Pancreas (tissue), 10 donors: ENCODE measurements around the gene PKHD1. TPM values are rescaled to one million over a fixed set of nuclear protein-coding genes. Genes with fewer than 3 reads are reported as not detected.

Experiments
- ATAC-seq, 4 donors: fragments of 200-7000 bp; cut with Tn5 transposase; one replicate each; pipeline versions ENCODE4 v1.8.0 to v1.9.1; 2020; ENCODE audit warnings: mild to moderate bottlenecking in 4 of 4, moderate library complexity in 4 of 4
- DNase-seq, 6 donors: peaks; one replicate each; pipeline ENCODE4 v3.0.0-alpha.2; 2020
- FAIRE-seq: peaks from 2 replicates; lab custom pipeline; 2012; peaks lifted over from hg19 to GRCh38; lab: Jason Lieb, UNC
- H3K27ac ChIP-seq, 4 donors: fragments of 200-600 bp; sonication (generic); 1 replicate in 3 of 4; 2 replicates in 1 of 4; pipeline versions ENCODE4 v1.5.0 to v1.8.0; 2020
- H3K27me3 ChIP-seq, 4 donors: fragments of 200-600 bp; one replicate each; pipeline ENCODE4 v1.8.0; 2021
- H3K36me3 ChIP-seq, 3 donors: fragments of 200-600 bp; sonication (generic) in 1 of 3; one replicate each; pipeline versions ENCODE4 v1.5.0 to v1.8.0; 2020 to 2021
- H3K4me1 ChIP-seq, 3 donors: fragments of 200-600 bp; one replicate each; pipeline ENCODE4 v1.8.0; 2021
- H3K4me3 ChIP-seq, 4 donors: fragments of 200-600 bp; sonication (generic) in 2 of 4; one replicate each; pipeline versions ENCODE4 v1.5.0 to v1.8.0; 2020 to 2021
- H3K9me3 ChIP-seq, 4 donors: fragments of 200-600 bp; one replicate each; pipeline ENCODE4 v1.8.0; 2021
- WGBS, 2 donors: extraction: QIAGEN DNeasy Blood & Tissue Kit; methylation state at CpG; one replicate each; pipeline ENCODE4 v1.1.7; 2013; 5-methylcytosine and 5-hydroxymethylcytosine counted together
- intact Hi-C, 3 donors: fragments of 100-400 bp; cut with DNase I; formaldehyde crosslinking; loops; one replicate each; pipeline versions ENCODE4 v1.11.1 to v1.14.2; 2022
- polyA plus RNA-seq, 2 donors: library from polyadenylated mRNA; stranded (reverse); fragments of 200-250 nt; gene quantifications; one replicate each; pipeline ENCODE4 v1.2.3, GENCODE V29; 2013
- total RNA-seq, 6 donors: library from RNA; stranded (reverse); fragmentation: NEBNext Ultra II Directional in 4 of 6; extraction: Animal tissue kit (Norgen Biotek cat#: 25700) in 4 of 6; gene quantifications; one replicate each; pipeline versions ENCODE4 v1.2.1 to v1.2.4, GENCODE V29; 2021 to 2023
- TF ChIP-seq, protein P1 (sequence below), 4 donors: fragments of 200-600 bp; sonication (generic) in 3 of 4; IDR thresholded peaks; one replicate each; pipeline versions ENCODE4 v1.5.0 to v1.8.0; 2021; ENCODE audit warnings: antibody characterized with exemption in 4 of 4
- donor health status: healthy with polysubstance abuse.
- donor health status: DM: no; HTN: no; CAD: no; lungs with moderate emphysema.
- donor health status: DM: no; HTN: no; CAD: no.
- donor health status: control.
- donor health status: control.
- donor health status: Bipolar disorder and iron deficiency.
- donor health status: DM: yes; HTN: yes; CAD: no.
- donor health status: DM: no; HTN: no; CAD: no.
- donor health status: DM: no; HTN: no; CAD: no.
- donor health status: DM: yes; HTN: yes; CAD: no.

Gene PKHD1
- total and polyA plus RNA-seq, 8 donors, result 6.4 to 33.0 (median 16.3) TPM

DNA sequence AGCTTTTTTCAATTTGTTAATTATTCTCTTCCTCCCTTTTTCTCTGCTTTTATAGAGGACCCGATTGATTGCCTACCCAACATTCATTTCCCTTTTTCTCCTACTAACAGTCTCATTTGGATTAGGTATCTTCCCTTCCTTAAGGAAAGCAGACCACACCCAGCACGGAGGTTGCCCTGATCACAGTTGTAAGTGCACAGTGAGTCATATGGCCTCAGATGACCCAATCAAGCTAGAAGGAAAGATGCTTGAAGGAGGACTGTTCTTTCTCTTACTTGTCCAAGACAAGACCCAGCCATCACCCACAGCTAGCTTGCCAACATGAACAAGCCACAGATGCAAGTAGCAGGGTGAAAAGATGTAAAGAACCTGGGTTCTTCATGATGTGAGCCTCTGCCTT lies 518.6 kb downstream of the PKHD1 start:
- 60 to 69% methylated on average over 2 of the region's 2 CpGs for WGBS, 2 donors
- intact Hi-C loops, result no loop called here

GRCh38 chr6:51565472-51565871 lies 521.9 kb downstream of the PKHD1 start:
- no peaks in the 10 kb centered on the region for H3K36me3 ChIP-seq
- ATAC-seq (no peak), FAIRE-seq (no peak), DNase-seq (no peak)
- TF ChIP-seq, protein P1, sequence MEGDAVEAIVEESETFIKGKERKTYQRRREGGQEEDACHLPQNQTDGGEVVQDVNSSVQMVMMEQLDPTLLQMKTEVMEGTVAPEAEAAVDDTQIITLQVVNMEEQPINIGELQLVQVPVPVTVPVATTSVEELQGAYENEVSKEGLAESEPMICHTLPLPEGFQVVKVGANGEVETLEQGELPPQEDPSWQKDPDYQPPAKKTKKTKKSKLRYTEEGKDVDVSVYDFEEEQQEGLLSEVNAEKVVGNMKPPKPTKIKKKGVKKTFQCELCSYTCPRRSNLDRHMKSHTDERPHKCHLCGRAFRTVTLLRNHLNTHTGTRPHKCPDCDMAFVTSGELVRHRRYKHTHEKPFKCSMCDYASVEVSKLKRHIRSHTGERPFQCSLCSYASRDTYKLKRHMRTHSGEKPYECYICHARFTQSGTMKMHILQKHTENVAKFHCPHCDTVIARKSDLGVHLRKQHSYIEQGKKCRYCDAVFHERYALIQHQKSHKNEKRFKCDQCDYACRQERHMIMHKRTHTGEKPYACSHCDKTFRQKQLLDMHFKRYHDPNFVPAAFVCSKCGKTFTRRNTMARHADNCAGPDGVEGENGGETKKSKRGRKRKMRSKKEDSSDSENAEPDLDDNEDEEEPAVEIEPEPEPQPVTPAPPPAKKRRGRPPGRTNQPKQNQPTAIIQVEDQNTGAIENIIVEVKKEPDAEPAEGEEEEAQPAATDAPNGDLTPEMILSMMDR (IDR thresholded peaks at IDR 0.05), result no peak
- no peak overlapping the region for H3K4me3 ChIP-seq
- H3K27me3 ChIP-seq, result no peaks in the 10 kb centered on the region
- no peaks in the 10 kb centered on the region for H3K4me1 ChIP-seq
- no peaks in the 10 kb centered on the region for H3K9me3 ChIP-seq
- intact Hi-C loops, result no loop called here
- H3K27ac ChIP-seq, result no peak overlapping the region

More for the DNA sequence above, 518.6 kb downstream of the PKHD1 start:
- DNase-seq (no peak), FAIRE-seq (no peak), ATAC-seq (no peak)
- Histone ChIP-seq H3K4me3 (no peak overlapping the region), H3K4me1 (no peaks in the 10 kb centered on the region), H3K27ac (no peak overlapping the region), H3K36me3 (no peaks in the 10 kb centered on the region), H3K27me3 (no peaks in the 10 kb centered on the region), H3K9me3 (no peaks in the 10 kb centered on the region)
- TF ChIP-seq, protein P1 (IDR thresholded peaks at IDR 0.05), result no peak

Other genes starting within 250 kb of the PKHD1 start
- gene IL17A, start 98.8 kb upstream of the PKHD1 start, total RNA-seq, result not detected
- gene IL17A, start 98.8 kb upstream of the PKHD1 start, polyA plus RNA-seq, result not detected
- gene IL17F, start 156.9 kb upstream of the PKHD1 start, total RNA-seq, result not detected
- gene IL17F, start 156.9 kb upstream of the PKHD1 start, polyA plus RNA-seq, result not detected
- 10 to 100 TPM in 4 of 6 donors, 1 to 10 TPM in 2; 7.0 to 19.4 (median 12.1) TPM for gene MCM3, start 197.1 kb upstream of the PKHD1 start, total RNA-seq
- gene MCM3, start 197.1 kb upstream of the PKHD1 start, polyA plus RNA-seq, result 10 to 100 TPM in 1 of 2 donors, 1 to 10 TPM in 1; 7.4 to 13.6 TPM